ENCODE measurements around the gene PM20D1.

Gene PM20D1

DNA sequence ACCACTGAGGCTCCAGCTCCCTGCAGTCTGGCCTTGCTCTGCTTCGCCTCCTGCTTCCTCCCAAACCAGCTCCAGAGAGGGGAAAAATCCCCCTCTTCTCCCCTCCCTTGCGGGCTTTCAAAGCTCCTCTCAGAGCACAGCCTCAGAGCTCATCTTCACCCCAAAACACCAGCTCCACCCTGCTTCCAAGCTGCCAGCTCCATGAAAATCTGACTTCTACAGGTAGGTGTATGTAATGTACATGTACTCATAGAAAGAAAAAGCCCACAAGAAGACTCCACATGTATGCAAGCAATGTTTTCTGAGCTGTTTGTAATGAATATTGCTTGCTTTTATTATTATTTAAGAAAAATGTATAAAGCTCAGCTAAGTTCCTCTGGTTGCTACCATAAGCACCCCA is 45.3 kb downstream of the PM20D1 start:
- DNase-seq (ENCODE audit: low read depth, low spot score) = no peak

DNA sequence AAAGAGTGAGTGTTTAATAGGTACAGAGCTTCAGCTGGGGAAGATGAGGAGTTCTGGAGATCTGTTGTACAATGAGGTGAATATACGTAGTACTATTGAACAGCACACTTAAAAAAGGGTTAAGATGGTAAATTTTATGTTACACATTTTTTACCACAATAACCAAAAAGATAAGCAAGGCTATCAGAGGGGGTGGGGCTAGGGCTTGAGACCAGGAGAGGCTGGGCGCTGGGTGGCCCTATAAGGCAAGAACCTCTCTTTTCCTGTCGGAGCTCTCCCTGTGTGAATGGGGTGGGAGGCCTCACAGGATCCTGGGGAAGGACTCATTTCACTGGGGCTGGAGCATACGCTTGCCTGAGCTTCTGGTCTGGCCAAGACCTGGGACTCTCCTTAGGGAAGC is 45.9 kb downstream of the PM20D1 start:
- DNase-seq (ENCODE audit: low read depth, low spot score) = no peak

DNA sequence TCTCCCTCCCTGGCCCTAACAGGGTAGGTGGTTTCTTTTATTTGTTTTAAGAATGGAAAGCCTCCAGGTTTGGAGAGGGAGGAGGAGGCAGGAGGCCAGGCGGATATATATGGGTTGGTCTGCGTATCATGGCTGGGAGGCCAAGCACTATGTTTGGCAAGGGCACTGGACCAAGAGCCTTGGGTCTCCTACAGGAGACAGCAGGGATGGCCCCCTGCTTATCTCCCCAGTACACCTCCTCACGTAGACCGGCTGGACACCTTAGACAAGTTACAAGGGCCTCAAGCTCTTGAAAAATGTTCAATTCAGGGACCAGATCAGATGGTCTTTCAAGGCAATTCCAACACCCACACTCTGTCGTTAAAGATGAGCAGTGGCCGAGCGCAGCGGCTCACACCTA is 47.9 kb downstream of the PM20D1 start:
- DNase-seq (ENCODE audit: low read depth, low spot score) = no peak

DNA sequence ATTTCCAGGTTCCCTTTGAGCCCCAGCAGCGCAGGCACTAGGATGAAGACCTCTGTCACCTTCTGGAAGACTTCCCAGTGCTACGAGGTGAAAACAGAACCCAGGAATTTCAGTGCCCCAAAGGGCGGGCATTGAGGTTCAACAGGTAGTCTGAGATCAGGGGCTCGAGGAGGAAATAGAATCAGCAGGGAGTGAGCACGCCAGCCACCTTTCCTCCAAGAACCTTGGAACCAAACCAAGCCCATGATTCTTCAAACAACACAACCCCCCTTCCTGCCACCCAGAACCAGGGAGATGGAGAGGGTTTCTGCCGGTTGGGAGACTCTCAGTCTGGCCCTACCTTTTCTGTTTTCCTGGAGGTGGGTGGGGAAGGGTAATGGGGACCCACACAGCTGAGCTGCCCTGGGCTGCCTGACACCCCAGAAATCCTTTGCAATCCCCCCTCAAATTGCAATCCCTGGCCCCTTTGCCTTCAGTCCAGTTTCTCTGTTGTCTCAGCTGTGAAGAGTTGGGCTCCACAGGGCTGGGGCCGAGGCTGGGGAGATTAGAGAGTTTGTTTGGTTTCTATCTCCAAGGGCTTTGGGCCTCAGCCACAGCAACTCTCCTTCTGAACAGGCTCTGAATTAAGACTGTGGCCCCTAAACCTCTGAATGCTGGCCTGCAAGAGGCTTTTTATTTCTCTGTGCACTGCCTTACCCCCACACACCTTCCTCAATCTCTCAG is 48.8 kb downstream of the PM20D1 start:
- no peak for DNase-seq (ENCODE audit: low read depth, low spot score)

DNA sequence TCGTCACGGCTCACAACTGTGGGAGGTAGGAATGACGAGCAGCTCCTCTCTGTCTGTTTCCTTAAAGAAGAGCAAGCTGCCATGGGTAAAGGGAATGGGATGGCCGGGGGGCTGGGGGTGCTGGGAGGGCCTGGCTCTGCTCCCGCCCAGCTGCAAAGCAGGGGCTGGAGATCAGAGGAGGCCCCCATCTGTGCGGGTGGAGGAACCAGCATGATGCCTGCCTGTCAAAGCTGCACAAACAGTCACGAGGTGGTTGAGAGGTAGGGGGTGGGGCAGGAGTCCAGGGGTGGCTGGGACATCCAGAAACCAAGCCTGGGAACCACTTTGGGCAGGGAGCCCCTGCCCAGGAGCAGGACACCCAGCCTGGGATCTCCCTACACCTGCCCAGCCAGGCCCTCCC is 49.5 kb downstream of the PM20D1 start:
- no peak for DNase-seq (ENCODE audit: low read depth, low spot score)

DNA sequence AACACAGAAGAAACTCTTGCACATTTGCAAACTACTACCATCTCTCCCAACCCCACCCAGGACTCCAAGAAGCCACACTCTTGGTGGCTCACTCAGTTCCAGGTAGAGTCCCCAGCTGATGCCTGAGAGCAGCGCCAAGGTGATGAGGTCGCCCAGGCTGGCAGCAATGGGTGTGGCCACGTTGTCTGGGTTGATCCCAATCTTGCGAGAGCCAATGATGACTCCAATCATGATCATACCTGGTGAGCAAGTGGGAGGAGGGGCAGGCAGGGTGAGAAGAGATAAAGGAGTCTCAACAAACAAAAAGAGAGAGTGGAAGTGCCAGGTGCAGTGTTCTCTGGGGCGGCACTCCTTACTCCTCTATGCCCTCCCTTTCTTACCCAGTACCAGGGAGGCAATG is 51.4 kb downstream of the PM20D1 start:
- DNase-seq (ENCODE audit: low read depth, low spot score) = no peak

DNA sequence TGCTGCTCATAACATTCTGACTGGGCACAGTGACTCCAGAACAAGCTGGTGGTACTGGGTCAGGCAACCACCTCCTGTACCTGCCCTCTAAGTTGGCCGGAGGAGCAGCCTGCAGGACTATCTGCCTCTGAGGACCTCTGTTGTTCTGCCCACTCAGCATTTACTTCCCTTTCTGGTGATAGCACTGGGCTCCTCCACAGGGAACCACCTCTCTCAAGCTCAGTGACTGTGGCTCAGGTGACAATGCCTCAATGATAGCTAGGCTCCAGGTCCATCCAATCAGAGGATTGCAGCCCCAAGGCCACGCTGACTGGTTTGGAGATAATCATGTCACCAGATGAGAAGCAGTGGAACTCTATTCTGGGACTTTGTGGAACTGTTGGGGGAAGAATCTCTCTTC is 52.8 kb downstream of the PM20D1 start:
- DNase-seq (ENCODE audit: low read depth, low spot score) = no peak

DNA sequence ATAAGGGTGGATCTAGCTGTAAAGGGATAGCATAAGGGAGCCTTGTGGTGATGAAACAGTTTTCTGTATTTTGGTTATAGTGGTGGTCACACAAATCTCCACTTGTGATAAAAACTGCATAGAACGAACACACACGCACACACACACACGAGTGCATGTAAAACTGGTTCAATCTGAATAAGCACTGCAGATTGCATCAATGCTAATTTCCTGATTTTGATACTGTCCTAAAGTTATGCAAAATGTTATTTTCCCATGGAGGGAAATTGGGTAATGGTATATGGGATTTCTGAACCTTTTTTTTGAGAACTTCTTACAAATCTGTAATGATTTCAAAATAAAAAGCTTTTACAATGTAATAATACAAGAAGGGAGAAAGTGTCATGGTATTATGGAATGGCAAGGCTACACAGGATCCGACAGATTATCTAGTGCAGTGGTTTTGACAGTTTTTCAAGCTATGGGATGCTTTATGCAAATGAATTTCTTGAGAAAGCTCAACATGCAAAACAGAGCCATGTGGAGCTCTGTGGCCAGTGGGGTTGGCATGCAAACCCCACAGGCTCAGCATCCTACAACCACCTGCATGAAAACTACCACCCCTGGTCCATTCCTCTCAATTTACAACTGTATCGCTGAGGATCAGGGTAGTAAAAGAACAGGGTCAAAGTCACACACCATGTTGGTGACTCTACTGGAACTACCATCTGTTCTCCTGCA is 55.8 kb downstream of the PM20D1 start:
- no peak for DNase-seq (ENCODE audit: low read depth, low spot score)

DNA sequence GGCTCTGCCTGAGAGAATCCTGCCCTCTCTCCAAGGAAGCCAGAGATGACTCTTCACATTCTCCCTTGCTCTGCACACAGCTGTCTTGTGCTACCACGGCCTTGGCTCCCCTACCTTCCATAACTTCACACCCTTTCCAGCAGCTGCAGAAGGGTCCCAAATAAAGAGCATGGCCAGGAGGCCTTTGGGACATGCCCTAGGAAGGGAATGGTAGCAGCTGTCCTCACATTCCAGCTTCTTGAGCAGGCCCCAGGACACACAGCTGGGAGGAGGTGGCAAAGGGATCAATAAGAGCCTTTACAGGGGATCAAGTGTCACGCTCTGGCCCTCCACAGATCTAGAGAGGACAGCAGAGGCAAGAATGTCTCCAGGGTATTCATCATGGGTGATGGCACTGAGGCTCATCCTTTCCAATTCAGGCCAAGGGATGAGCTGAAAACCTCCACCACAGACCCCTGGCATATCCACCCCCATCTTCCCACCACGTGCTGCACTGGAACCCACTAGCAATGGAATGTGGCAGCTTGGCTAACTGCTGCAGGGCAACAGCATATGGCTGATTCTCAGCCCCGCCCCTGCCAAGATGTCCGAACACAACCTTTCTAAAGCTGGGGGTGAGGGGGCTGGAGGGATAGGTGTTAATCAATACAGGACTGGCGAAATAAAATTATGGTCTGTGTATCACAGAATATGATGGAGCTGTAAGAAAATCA is 56.8 kb downstream of the PM20D1 start:
- DNase-seq (ENCODE audit: low read depth, low spot score) = no peak

DNA sequence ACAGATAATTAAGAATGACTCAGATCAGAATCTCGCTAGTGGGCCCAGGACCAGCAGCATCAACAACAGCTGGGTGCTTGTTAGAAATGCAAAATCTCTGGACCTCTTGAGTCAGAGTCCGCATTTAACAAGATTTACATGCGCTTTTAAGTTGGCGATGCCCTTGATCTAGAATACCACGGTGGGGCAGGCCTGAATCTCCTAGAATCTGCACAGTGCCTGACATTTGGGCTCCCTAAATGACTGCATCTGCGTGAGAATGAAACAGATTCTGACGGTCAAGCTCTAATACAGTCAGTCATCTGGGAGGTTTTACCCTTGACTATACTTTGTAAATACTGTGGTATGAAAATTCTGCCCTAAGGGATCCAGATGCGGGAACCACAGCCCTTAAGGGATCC is 57.5 kb downstream of the PM20D1 start:
- no peak for DNase-seq (ENCODE audit: low read depth, low spot score)

DNA sequence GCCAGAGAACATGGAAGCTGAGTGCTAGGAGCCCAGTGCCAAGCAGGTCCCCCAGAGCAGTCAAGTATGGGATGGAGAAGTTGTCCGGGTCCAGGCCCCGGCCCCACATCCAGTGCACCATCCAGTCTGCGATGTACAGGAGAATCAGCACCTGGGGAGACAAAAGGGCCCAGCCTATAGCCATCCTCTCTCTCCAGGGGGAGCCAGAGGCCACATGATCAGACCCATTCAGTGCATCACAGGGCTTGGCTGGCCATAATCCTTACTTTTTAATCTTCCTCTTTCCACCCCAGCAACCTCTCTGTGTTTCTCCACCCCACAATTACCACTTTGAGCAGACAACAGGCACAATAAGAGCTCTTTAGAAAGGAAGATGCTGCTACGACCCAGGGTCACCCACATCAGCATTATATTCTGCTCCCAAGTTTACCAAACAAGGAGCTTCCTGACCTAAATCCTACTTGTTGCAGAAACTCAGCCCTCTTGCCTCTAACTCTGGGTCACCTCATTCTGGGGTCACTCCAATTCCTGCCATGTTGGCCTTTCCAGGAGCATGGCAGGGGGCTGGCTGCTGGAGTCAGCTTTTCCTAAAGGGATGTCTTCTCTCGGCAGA is 58.3 kb downstream of the PM20D1 start:
- no peak for DNase-seq (ENCODE audit: low read depth, low spot score)

DNA sequence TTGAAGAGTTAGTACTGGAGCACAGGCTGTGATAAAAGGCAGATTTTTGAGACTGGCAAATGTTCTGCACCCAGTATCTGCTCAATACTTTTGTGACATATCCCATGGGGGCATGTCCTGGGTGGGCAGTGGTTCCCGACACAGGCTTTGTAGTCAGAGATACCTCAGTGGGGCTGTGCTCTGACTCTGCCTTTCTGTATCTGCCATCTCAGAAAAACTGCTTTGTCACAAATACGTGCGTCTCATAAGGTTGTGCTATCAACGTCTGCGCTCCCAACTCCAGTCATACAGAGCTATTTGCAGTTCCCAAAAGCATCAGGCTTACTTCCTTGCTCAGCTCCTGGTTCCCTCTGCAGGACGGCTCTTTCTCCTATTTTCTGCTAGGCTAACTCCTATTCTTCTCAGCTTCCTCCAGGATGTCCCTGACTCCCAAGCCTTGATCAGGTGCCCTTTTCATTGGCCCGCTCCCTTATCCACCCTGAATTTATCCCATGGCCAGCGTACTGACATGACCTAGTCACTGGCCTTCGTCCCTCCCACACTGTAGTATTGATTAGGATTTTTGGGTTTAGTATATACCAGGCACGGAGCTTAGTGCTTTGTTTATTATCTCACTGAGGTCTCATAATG is 62.5 kb downstream of the PM20D1 start:
- DNase-seq (ENCODE audit: low read depth, low spot score) = no peak

DNA sequence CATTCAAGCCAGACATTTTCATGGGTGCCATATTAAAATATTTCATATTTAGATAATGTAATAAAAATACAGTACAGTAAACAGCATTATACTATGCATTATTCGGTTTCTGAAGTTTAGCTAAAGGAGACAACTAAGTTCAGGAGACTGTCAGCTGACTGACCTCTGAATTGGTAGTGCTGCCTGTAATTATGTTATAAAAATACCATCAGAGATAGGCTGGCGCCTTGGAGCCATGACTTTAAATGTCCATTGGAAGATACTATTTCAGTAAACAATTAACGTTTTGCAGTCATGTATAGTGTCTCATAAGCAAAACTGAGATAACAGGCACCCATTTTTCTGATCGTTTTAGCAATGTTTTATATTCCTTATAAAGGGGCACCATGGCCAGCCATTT is 63.3 kb downstream of the PM20D1 start:
- no peak for DNase-seq (ENCODE audit: low read depth, low spot score)

DNA sequence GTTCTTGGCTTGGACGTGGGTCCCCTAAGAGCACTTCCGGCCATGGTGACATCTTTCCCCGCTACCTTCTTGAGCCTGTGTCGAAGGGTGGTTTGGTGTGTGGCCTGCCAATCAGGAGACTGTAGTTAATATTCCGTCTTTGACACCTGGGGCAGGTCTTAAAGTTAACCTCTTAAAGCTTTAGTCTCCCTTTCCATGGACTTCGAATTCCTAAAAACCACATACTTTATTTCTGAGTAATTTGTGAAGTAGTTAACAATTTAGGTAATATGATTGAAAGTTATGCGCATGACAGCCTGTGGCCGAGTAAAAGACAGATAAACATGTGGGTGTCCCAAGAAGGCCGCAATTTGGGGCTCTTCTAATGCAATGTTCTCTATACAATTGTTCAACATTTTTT is 64.5 kb downstream of the PM20D1 start:
- DNase-seq (ENCODE audit: low read depth, low spot score) = no peak

DNA sequence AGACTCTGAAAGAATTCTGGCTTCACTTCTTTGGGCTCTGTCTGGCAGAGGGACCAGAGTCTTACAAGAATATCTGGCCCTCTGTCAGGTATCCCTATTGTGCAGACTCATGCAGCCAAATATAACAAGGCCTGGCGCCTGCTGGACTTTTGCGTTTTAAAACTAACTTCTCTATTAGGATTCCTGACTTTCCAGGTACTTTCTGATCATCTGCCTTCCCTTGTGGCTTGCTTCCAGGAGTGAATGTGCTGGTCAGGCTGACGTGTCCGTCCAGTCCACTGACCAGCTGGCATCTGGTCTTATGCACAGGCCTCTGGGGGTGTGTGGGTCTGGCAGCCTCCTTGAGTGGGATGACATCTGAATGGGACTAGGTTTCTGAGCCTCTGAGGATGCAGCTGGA is 66.0 kb downstream of the PM20D1 start:
- no peak for DNase-seq (ENCODE audit: low read depth, low spot score)

DNA sequence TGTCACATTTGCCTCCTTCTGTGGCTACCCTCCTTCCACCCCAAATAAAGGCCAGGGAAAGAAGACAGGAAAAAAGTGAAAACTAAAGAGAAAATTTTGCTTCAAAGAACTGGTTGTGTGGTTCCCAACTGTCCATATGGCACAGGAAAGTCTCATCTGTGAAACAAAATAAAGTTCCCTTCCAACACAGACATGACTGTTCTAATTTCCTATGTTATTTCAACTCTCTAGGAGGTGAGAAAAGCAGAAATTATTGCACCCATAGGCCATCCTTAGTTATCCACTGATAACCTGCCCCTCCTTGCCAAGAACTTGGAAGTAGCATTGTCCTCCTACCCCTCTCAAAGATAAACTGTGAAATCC is 66.5 kb downstream of the PM20D1 start:
- no peak for DNase-seq (ENCODE audit: low read depth, low spot score)

DNA sequence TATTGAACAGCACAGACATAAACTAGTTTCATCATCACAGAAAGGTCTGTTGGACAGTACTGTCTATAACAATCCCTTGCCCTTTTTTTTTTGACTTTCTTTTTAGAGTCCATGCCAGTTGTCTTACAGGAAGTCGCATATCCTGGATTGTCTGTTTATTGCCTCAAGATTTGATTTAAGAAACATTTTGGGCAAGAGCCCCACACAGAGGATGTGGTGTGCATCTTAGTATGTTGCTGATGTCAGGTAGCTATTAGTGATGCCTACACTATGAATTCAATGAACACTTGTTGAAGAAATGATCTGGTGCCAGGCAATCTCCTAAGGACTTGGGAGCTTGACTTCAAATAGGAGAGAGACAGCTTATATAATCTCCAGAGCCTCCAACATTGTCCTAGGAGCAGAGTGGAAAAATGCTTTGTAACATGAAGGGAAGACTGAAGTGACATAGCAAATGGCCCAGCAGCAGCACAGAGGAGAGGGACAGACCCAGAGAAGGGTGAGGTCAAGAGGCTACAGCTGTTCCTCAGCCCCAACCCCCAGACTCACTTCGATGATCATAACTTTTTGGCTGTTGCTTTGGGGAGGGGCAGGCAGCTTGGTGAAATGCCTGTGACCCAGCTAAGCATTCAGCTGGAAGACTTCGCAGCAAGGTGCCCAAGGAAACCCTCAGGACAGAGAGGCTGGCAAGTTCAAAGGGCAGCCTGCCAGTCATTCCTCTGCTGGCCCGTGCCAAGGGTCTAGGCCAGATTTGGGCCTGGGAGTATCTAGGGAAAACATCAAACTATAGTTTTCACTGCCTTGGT is 67.1 kb downstream of the PM20D1 start:
- DNase-seq (ENCODE audit: low read depth, low spot score) = no peak

DNA sequence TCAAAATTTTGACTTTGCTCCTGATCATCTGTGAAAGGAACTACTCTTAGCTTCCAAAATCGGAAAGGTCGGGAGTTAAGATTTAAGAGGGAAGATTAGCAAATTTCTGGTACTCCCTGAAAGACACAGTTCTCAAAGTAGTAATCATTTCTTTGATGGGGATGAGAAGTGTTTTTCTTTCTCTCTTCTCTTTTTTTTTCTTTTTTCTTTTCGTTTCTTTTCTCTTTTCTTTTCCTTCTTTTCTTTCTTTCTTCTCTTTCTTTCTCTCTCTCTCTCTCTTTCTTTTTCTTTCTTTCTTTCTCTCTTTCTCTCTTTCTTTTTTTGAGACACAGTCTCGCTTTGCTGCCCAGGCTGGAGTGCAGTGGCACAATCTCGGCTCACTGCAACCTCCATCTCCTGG is 69.6 kb downstream of the PM20D1 start:
- DNase-seq (ENCODE audit: low read depth, low spot score) = no peak
